GM04503 (cell line): Measurements from ENCODE around the gene SEMA6B.

Experiments
- DNase-seq: peaks from one replicate; pipeline ENCODE4 v3.0.0-alpha.2; 2012; ENCODE audit warnings: low read depth

SEMA6B gene

GRCh38 chr19:4525563-4526002 is 33.9 kb downstream of the SEMA6B start:
- DNase-seq: no peak

- no peak for DNase-seq
These were observed 34.5 kb downstream of the SEMA6B start for GRCh38 chr19:4524808-4525562.

GRCh38 chr19:4523306-4524110 is 36.0 kb downstream of the SEMA6B start:
- DNase-seq: no peak

GRCh38 chr19:4522291-4523002 is 37.0 kb downstream of the SEMA6B start:
- no peak for DNase-seq

- no peak for DNase-seq
These were observed 37.6 kb downstream of the SEMA6B start for GRCh38 chr19:4521888-4522242.

- DNase-seq: no peak
These were observed 38.2 kb downstream of the SEMA6B start for GRCh38 chr19:4521170-4521887.

DNA sequence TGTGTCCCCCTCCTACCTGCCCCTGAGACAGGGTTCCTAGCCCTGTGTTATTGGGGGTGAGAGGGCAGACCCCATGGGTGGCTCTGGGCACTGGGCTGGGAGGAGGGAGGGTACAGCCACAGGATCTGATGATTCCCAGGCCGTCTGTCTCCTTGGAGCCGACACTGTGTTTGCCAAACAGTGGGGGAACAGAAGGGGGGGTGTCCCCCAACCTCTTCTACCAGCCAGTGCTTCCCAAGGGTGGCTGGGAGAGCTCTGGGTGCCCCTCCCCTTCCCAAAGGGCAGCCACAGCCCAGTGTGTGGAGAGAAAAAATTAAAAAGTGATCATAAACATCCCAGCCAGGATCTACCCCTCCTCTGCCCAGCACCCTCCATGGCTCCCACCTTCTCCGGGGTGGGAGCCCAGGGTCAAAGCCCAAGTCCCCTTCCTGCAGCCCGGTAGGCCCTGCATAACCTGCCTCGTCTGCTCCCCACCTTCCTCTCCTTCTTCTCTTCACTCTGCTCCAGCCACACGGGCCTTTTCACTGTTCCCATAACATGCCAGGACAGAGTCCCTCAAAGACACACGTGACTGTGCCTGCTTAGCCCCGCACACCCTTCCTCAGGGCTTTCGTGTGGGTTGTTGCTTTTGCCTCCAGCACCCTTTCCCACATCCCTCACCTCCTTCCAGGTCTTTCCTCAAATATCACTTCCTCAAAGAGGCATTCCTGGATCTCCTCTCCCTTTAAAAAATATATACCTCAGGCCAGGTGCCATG is 39.8 kb downstream of the SEMA6B start:
- no peak for DNase-seq

DNA sequence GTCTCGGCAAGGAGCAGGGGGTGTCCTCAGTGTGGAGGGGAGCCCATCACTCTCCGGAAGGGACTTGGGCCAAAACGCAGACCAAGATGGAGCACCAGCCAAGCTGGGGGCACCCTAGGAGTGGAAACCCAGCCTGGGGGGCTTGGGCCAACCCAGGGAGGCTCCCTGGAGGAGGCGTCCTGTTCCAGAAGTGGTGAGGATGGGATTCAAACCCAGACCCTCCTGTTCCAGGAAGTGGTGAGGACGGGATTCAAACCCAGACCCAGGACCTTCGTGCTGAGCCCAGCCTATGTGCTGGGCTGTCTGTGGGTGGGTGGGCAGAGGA is 40.4 kb downstream of the SEMA6B start:
- no peak for DNase-seq

- no peak for DNase-seq
These were observed 40.9 kb downstream of the SEMA6B start, which contains the start of gene PLIN4 for GRCh38 chr19:4518345-4519171. PLIN4 (minus strand) TSS chr19:4518486; CDS start chr19:4518272, 214 bp downstream.

DNA sequence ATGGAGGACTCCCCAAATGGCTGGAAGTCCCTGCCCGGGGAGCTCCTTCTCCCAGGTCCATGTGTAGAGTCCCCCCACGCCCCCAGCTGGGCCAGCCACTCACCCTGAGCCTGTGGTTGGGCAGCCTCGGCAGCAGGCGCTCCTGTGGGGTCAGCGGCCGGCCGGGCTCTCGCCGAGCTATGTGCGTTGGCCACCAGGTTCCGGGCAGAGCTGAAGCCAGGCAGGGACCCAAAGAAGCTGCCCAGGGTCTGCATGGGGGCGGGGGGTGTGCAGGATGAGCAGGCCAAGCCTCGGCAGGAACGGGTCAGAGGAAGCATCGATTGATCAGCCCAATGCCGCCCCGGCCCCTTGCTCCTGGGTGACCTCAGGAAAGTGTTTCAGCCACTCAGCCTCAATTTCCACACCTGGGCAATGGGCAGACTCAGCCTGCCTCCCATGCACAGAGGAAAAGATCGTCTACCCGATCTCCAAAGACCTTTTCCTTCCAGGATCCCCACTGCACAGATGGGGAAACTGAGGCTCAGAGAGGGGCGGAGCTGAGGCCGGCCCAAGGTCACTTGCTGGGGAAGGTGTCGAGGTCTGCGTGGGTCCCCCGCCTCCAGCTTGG is 41.9 kb downstream of the SEMA6B start:
- DNase-seq: no peak

GRCh38 chr19:4516939-4517300 is 42.6 kb downstream of the SEMA6B start:
- no peak for DNase-seq

- no peak for DNase-seq
These were observed 43.1 kb downstream of the SEMA6B start for GRCh38 chr19:4516199-4516938.

DNA sequence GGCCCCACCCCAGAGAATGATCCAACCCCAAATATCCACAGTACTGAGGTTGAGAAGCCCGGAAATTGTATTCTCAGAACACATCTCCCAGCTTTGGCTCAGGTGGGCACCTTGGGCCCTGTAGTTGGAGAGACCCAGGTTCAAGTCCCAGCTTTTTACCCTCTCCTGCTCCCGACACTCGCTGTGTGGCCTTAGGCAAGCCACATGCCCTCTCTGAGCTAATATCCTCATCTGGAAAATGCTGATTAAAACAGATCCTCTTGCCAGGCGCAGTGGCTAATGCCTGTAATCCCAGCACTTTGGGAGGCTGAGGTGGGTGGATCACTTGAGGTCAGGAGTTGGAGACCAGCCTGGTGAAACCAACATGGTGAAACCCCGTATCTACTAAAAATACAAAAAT is 43.8 kb downstream of the SEMA6B start:
- no peak for DNase-seq

DNA sequence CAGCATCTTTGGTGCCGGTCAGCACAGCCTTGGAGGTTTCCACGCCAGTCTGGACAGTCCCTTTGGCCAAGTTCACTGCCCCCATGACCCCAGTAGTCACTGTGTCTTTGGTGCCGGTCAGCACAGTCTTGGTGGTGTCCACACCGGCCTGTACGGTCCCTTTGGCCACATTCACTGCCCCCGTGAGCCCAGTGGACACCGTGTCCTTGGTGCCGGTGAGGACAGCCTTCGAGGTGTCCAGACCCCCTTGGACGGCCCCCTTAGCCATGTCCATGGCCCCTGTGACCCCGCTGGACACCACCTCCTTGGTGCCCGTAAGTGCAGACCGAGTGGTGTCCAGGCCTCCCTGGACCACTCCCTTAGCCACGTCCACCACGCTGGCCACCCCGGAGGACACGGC is 46.2 kb downstream of the SEMA6B start:
- DNase-seq: no peak

DNA sequence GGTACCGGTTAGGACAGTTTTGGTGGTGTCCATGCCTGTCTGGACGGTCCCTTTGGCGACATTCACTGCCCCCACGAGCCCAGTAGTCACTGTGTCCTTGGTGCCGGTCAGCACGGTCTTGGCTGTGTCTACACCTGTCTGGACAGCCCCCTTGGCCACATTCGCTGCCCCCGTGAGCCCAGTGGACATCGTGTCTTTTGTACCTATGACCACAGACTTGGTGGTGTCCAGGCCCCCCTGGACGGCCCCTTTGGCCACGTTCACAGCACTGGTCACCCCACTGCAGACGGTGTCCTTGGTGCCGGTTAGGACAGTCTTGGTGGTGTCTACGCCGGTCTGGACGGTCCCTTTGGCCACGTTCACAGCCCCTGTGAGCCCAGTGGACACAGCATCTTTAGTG is 47.4 kb downstream of the SEMA6B start:
- DNase-seq: no peak

DNA sequence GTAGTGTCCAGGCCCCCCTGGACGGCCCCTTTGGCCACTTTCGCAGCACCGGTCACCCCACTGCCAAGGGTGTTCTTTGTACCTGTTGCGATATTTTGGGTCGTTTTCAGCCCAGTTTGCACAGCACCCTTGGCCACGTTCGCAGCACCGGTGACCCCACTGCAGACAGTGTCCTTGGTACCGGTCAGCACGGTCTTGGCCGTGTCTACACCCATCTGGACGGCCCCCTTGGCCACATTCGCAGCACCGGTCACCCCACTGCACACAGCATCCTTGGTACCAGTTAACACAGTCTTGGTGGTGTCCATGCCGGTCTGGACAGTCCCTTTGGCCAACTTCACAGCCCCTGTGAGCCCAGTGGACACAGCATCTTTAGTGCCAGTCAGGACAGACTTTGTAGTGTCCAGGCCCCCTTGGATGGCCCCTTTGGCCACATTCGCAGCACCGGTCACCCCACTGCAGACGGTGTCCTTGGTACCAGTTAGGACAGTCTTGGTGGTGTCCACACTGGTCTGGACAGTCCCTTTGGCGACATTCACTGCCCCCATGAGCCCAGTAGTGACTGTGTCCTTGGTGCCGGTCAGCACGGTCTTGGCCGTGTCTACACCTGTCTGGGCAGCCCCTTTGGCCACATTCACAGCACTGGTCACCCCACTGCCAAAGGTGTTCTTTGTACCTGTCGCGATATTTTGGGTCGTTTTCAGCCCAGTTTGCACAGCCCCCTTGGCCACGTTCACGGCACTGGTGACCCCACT is 48.0 kb downstream of the SEMA6B start:
- DNase-seq: no peak

GRCh38 chr19:4510435-4511255 is 48.8 kb downstream of the SEMA6B start:
- DNase-seq: no peak

DNA sequence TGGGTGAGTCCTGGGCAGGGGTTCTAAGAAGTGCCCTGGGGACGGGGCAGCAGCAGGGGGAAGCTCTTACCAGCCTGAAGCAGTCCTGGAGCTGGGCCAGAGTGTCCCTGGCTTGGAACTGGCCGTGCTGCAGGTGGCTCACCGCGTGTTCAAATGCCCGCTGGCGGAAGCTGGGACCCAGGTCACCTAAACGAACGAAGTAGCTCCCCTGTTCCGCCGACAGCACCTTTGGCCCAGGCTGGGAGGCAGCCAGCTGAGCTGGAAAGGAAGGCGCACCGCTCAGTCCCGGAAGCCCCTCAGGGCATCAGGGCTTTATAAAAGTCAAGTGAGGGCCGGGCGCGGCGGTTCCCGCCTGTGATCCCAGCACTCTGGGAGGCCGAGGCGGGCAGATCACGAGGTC is 50.8 kb downstream of the SEMA6B start:
- DNase-seq: no peak
